Tibial nerve (tissue), 4 donors: ENCODE results near the gene ZNF24. TPM values are rescaled to one million over a fixed set of nuclear protein-coding genes. Genes with fewer than 3 reads are reported as not detected.

Source experiments
- DNase-seq, 2 donors: peaks; one replicate each; pipeline ENCODE4 v3.0.0-alpha.2; 2019; ENCODE audit warnings: low spot score in 2 of 2
- H3K27ac ChIP-seq, 4 donors: fragments of 200-600 bp; sonication (generic) in 3 of 4; one replicate each; pipeline ENCODE4 v1.5.1; 2017 to 2019; ENCODE audit warnings: mild to moderate bottlenecking in 1 of 4
- H3K27me3 ChIP-seq, 2 donors: fragments of 200-600 bp; sonication (generic) in 1 of 2; one replicate each; pipeline versions ENCODE4 v1.5.1 to v1.6.0; 2017 to 2019
- H3K36me3 ChIP-seq, 3 donors: fragments of 200-600 bp; sonication (generic); one replicate each; pipeline ENCODE4 v1.5.1; 2018 to 2019
- H3K4me1 ChIP-seq, 4 donors: fragments of 200-600 bp; sonication (generic) in 3 of 4; one replicate each; pipeline ENCODE4 v1.5.1; 2017 to 2019
- H3K4me3 ChIP-seq, 4 donors: fragments of 200-600 bp; sonication (generic) in 3 of 4; one replicate each; pipeline ENCODE4 v1.5.1; 2017 to 2019; ENCODE audit warnings: mild to moderate bottlenecking in 1 of 4, moderate library complexity in 1 of 4
- H3K9me3 ChIP-seq, 4 donors: fragments of 200-600 bp; sonication (generic) in 3 of 4; one replicate each; pipeline ENCODE4 v1.5.1; 2017 to 2019
- EP300 ChIP-seq, 2 donors: sonication (generic); formaldehyde crosslinking; IDR thresholded peaks; one replicate each; pipeline ENCODE4 v1.6.1; 2017; ENCODE audit warnings: antibody characterized with exemption in 2 of 2, mild to moderate bottlenecking in 1 of 2
- POLR2A ChIP-seq, 2 donors: fragments of 450-650 bp; IDR thresholded peaks; one replicate each; pipeline ENCODE4 v1.6.1; 2017; ENCODE audit warnings: antibody characterized with exemption in 2 of 2, mild to moderate bottlenecking in 2 of 2, moderate library complexity in 2 of 2
- WGBS, 2 donors: methylation state at CpG; one replicate each; pipeline ENCODE4 v1.1.5; 2018; 5-methylcytosine and 5-hydroxymethylcytosine counted together
- total RNA-seq, 4 donors: library from RNA; depleted of rRNA; stranded (reverse); fragments of >200 nt; gene quantifications; one replicate each; pipeline ENCODE4 v1.1.0, GENCODE V29; 2016
- TF ChIP-seq, protein P1 (sequence below), 5 experiments: fragments of 200-600 bp in 3 of 5; fragments of 450-650 bp in 2 of 5; sonication (generic) in 3 of 5; IDR thresholded peaks; one replicate each; pipeline ENCODE4 v1.5.1; 2016 to 2019; ENCODE audit warnings: antibody characterized with exemption in 5 of 5, mild to moderate bottlenecking in 3 of 5, moderate library complexity in 2 of 5

ZNF24 gene
- total RNA-seq, 4 donors from 2014 or later = 37.5 to 50.5 (median 41.1) TPM

DNA sequence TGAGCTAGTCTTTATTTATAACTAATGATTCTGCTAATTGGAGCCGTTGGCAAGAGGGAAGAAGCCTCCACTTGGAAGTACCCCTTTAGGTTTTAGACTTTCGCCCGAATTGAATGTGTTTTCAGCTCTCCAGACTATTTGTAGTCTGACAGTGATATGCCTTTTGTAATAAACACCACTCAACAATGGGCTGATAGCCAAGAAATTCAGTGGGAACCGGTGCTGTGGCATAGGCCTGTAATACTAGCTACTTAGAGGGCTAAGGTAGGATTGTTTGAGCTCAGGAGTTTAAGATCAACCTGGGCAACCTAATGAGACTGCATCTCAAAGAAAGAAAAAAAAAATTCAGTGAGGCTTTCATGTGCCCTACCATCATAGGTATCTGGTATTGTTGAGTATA, 40.6 kb downstream of the ZNF24 start:
- Histone ChIP-seq H3K9me3 (peaks cover 4 to 99% (median 45%) of the 10 kb centered on the region in 4 donors), H3K4me1 (no peaks in the 10 kb centered on the region), H3K4me3 (no peak overlapping the region), H3K36me3 (peaks cover 3 to 100% (median 4%) of the 10 kb centered on the region in 3 donors), H3K27me3 (no peaks in the 10 kb centered on the region), H3K27ac (no peak overlapping the region)
- WGBS, 2 donors = 97 to 98% methylated on average over 4 of the region's 4 CpGs
- TF ChIP-seq EP300 (IDR thresholded peaks at IDR 0.05) = no peak
- TF ChIP-seq POLR2A (IDR thresholded peaks at IDR 0.05) = no peak
- TF ChIP-seq, protein P1, sequence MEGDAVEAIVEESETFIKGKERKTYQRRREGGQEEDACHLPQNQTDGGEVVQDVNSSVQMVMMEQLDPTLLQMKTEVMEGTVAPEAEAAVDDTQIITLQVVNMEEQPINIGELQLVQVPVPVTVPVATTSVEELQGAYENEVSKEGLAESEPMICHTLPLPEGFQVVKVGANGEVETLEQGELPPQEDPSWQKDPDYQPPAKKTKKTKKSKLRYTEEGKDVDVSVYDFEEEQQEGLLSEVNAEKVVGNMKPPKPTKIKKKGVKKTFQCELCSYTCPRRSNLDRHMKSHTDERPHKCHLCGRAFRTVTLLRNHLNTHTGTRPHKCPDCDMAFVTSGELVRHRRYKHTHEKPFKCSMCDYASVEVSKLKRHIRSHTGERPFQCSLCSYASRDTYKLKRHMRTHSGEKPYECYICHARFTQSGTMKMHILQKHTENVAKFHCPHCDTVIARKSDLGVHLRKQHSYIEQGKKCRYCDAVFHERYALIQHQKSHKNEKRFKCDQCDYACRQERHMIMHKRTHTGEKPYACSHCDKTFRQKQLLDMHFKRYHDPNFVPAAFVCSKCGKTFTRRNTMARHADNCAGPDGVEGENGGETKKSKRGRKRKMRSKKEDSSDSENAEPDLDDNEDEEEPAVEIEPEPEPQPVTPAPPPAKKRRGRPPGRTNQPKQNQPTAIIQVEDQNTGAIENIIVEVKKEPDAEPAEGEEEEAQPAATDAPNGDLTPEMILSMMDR (IDR thresholded peaks at IDR 0.05) = no peak
- DNase-seq = no peak

DNA sequence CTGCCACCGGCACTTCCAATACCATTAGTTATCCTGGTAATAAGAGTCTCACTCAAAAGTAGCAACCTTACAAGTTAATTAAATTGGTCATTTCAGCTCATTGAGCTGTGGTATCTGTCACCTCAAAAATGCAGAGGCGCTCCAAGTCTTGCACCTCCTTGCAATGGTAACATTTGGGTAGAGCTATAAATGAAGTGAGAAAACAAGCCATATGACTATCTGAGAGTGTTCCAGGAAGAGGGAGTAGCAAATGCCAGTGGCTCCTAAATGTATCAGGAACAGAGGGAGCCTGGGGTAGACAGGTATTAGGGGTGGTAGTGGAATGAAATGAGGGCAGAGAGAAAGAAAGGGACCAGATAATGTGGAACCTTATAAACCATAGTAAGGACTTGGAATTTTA, 48.2 kb downstream of the ZNF24 start:
- peaks cover 0 to 80% (median 0%) of the 10 kb centered on the region in 3 donors for H3K36me3 ChIP-seq
- WGBS, 2 donors = 96 to 98% methylated on average over 2 of the region's 2 CpGs
- H3K27ac ChIP-seq = no peak overlapping the region
- H3K27me3 ChIP-seq = no peaks in the 10 kb centered on the region
- H3K9me3 ChIP-seq = peaks cover 0 to 36% (median 7%) of the 10 kb centered on the region in 4 donors
- no peak for DNase-seq
- H3K4me1 ChIP-seq = peaks cover 0 to 30% (median 9%) of the 10 kb centered on the region in 4 donors
- TF ChIP-seq POLR2A (IDR thresholded peaks at IDR 0.05) (no peak), EP300 (IDR thresholded peaks at IDR 0.05) (no peak)
- TF ChIP-seq, protein P1 (IDR thresholded peaks at IDR 0.05) = no peak
- H3K4me3 ChIP-seq = no peak overlapping the region

DNA sequence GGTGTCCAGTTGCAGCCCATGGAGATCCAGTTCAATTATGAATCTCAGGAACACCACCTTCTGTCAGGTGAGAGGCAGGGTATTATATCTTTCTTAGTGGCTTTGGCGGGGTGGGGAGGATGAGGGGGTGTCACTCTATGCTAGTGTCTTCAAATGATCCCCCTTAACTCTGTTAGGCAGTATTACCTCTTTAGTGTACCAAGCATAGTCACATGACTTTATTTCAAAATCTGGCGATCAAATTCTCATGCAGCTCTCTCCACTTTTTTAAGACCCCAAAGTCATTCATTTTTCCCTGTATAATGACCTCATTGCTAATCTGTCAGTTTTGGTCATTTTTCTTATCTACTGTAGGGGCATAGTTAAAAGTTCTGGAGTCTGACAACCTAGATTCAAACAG, 53.1 kb downstream of the ZNF24 start:
- TF ChIP-seq, protein P1 (IDR thresholded peaks at IDR 0.05) = no peak
- TF ChIP-seq POLR2A (IDR thresholded peaks at IDR 0.05) = no peak
- no peak for TF ChIP-seq EP300 (IDR thresholded peaks at IDR 0.05)
- no peak for DNase-seq
- Histone ChIP-seq H3K27me3 (no peaks in the 10 kb centered on the region), H3K4me3 (peak overlapping the region in 3 of 4 donors; percentile 69 to 86 (median 76)), H3K9me3 (no peaks in the 10 kb centered on the region), H3K27ac (peak overlapping the region in 1 of 4 donors; percentile 92), H3K4me1 (peaks cover 0 to 51% (median 15%) of the 10 kb centered on the region in 4 donors), H3K36me3 (peaks cover 0 to 31% (median 0%) of the 10 kb centered on the region in 3 donors)
- WGBS, 2 donors = 78 to 81% methylated on average over 2 of the region's 2 CpGs

DNA sequence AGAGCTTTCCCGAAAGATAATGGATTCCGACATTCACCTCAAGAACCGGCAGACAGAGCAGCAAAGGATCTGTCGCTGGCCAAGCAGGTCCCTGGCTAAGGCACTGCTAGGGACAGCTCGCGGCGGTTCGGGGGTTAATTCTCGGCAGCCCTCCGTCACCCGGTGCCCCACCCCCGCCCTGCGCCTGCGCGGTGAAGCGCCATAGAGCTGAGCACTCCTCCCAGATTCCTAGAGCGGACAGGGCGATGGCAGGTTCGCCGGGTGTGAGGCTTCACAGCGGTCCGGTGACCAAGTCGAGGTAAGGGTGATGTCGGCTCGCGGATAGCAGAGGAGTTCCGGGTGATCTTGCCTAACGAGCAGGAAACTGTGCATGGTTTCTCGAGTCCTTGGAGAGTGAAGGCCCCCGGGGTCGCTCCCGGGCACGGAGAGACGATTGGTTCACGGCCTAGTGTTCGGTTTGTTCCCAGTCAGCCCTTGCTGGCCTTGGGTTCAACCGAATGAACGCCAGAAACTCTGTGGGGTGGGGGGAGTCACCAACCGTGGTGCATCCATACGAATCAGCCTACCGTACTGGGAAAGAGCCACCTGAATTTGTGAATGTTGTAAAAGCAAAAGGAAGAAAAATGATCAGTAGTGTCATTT, 54.0 kb downstream of the ZNF24 start, which contains the start of gene ZSCAN30:
TSS of gene ZSCAN30 (minus strand) at position 136 of the 642 bp plus-strand sequence. CDS start 25,877 bp downstream, outside the sequence.
- peak; percentile 85 to 90 for DNase-seq
- Histone ChIP-seq H3K4me3 (peak within 1 kb of the TSS; percentile 61 to 86 (median 72)), H3K9me3 (peaks cover 0 to 8% (median 4%) of the 10 kb centered on the region in 4 donors), H3K4me1 (peaks cover 0 to 51% (median 15%) of the 10 kb centered on the region in 4 donors), H3K36me3 (peaks cover 0 to 22% (median 0%) of the 10 kb centered on the region in 3 donors), H3K27ac (peak within 1 kb of the TSS; percentile 77 to 92 (median 85)), H3K27me3 (no peaks in the 10 kb centered on the region)
- TF ChIP-seq, protein P1 (IDR thresholded peaks at IDR 0.05) = peak in 2 of 5 experiments; percentile 6 to 31
- TF ChIP-seq EP300 (IDR thresholded peaks at IDR 0.05) = peak; percentile 62 to 92
- TF ChIP-seq POLR2A (IDR thresholded peaks at IDR 0.05) = peak; percentile 35 to 67
- WGBS, 2 donors = 0 to 1% methylated on average over 17 to 38 of the region's 41 CpGs

DNA sequence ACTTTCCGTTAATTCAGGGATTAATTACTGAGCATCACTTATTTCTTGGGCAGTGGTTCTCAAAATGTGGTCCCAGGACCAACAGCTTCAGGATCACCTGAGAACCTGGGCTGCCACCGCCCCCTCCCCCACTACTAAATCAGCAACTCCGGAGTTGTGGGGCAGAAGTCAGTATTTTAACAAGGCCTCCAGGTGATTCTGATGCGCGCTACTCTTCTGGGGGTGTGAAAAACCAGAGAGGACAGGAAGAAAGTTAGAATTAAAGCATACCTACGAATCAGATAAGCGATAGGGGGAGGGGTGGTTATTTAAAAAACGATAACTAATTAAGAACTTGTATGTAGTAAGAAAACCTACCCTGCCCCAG, 54.5 kb downstream of the ZNF24 start:
- H3K4me3 ChIP-seq = peak overlapping the region; percentile 61 to 86 (median 72)
- DNase-seq = no peak
- WGBS, 2 donors = 0% methylated on average over 8 of the region's 8 CpGs
- H3K27ac ChIP-seq = peak overlapping the region; percentile 77 to 92 (median 85)
- H3K36me3 ChIP-seq = peaks cover 0 to 20% (median 0%) of the 10 kb centered on the region in 3 donors
- H3K27me3 ChIP-seq = no peaks in the 10 kb centered on the region
- peaks cover 0 to 51% (median 15%) of the 10 kb centered on the region in 4 donors for H3K4me1 ChIP-seq
- peaks cover 0 to 8% (median 4%) of the 10 kb centered on the region in 4 donors for H3K9me3 ChIP-seq
- TF ChIP-seq, protein P1 (IDR thresholded peaks at IDR 0.05) = peak in 1 of 5 experiments; percentile 17
- TF ChIP-seq POLR2A (IDR thresholded peaks at IDR 0.05) = no peak
